K562 (cell line): ENCODE measurements around the gene NCAPD2. TPM values are rescaled to one million over a fixed set of nuclear protein-coding genes. Genes with fewer than 3 reads are reported as not detected.

Experiments
- ATF7 ChIP-seq: fragments of 450-650 bp; IDR thresholded peaks from 2 replicates; pipeline ENCODE4 v1.7.1; 2014; ENCODE audit warnings: mild to moderate bottlenecking, moderate library complexity
- C11orf30 ChIP-seq: fragments of 450-650 bp; IDR thresholded peaks from 2 replicates; pipeline ENCODE4 v1.6.1; 2016; ENCODE audit warnings: low read depth, mild to moderate bottlenecking
- CREB1 ChIP-seq, 2 experiments: sonication (generic) in 1 of 2; formaldehyde crosslinking in 1 of 2; IDR thresholded peaks; 2 replicates each; pipeline versions ENCODE4 v1.6.1 to v1.8.0; 2012 to 2022; ENCODE audit warnings: inconsistent platforms in 1 of 2, mild to moderate bottlenecking in 1 of 2, missing genetic modification reagents in 1 of 2, moderate library complexity in 1 of 2
- FOXJ3 ChIP-seq: sonication (generic); formaldehyde crosslinking; IDR thresholded peaks from 2 replicates; pipeline ENCODE4 v1.4.0; 2020; ENCODE audit warnings: mild to moderate bottlenecking, missing genetic modification reagents
- FOXK1 ChIP-seq: sonication (generic); formaldehyde crosslinking; IDR thresholded peaks from 2 replicates; pipeline ENCODE4 v1.8.0; 2022; ENCODE audit warnings: missing genetic modification reagents, mild to moderate bottlenecking, borderline replicate concordance
- HDAC6 ChIP-seq: IDR thresholded peaks from 2 replicates; pipeline ENCODE4 v1.6.1; 2012; ENCODE audit warnings: low read depth, mild to moderate bottlenecking, control low read depth, inconsistent platforms, low read length, moderate library complexity
- MECOM ChIP-seq: fragments of 250-450 bp; sonication (Bioruptor Pico); IDR thresholded peaks from 2 replicates; pipeline ENCODE4 v1.8.0; 2022; ENCODE audit warnings: inconsistent platforms
- MEIS2 ChIP-seq: fragments of 450-650 bp; IDR thresholded peaks from 2 replicates; pipeline ENCODE4 v1.6.1; 2014; ENCODE audit warnings: mild to moderate bottlenecking; ENCODE audit not compliant: partially characterized antibody
- NCOA1 ChIP-seq: fragments of 450-650 bp; IDR thresholded peaks from 2 replicates; pipeline ENCODE4 v1.6.1; 2016; ENCODE audit warnings: low read depth
- NR1H2 ChIP-seq: sonication (generic); formaldehyde crosslinking; IDR thresholded peaks from 2 replicates; pipeline ENCODE4 v1.4.0; 2020; ENCODE audit warnings: mild to moderate bottlenecking, missing genetic modification reagents
- PHF21A ChIP-seq: fragments of 450-650 bp; IDR thresholded peaks from 2 replicates; pipeline ENCODE4 v1.6.1; 2017; ENCODE audit warnings: low read depth, borderline replicate concordance
- POLR3G ChIP-seq: IDR thresholded peaks from 2 replicates; pipeline ENCODE4 v1.6.1; 2011; ENCODE audit not compliant: insufficient read length, insufficient replicate concordance; ENCODE audit errors: extremely low read depth
- RBM15 ChIP-seq: fragments of 200-400 bp; formaldehyde crosslinking; IDR thresholded peaks from 2 replicates; pipeline ENCODE4 v1.6.1; 2018; ENCODE audit warnings: mild to moderate bottlenecking, low read length, moderate library complexity; ENCODE audit not compliant: insufficient read depth
- SP2 ChIP-seq: IDR thresholded peaks from 2 replicates; pipeline ENCODE4 v1.6.1; 2011; ENCODE audit warnings: mild to moderate bottlenecking, low read depth, low read length, moderate library complexity; ENCODE audit not compliant: poor library complexity, severe bottlenecking; ENCODE audit errors: extremely low read depth
- STAG1 ChIP-seq: sonication (generic); formaldehyde crosslinking; IDR thresholded peaks from 2 replicates; pipeline ENCODE4 v1.5.0; 2020; ENCODE audit warnings: missing genetic modification reagents, borderline replicate concordance
- TCF7 ChIP-seq: sonication (generic); IDR thresholded peaks from 2 replicates; pipeline ENCODE4 v1.6.1; 2016; ENCODE audit warnings: antibody characterized with exemption, borderline replicate concordance
- TEAD2 ChIP-seq: fragments of 450-650 bp; IDR thresholded peaks from 2 replicates; pipeline ENCODE4 v1.6.1; 2016; ENCODE audit warnings: missing genetic modification characterization, control low read depth, missing compliant biosample characterization
- ZNF696 ChIP-seq: fragments of 250-450 bp; sonication (Bioruptor Pico); conservative IDR thresholded peaks from 2 replicates; pipeline ENCODE4 v1.4.0; 2020; ENCODE audit warnings: mild to moderate bottlenecking, moderate library complexity
- ZNF830 ChIP-seq: fragments of 250-450 bp; sonication (Bioruptor Pico); IDR thresholded peaks from 2 replicates; pipeline ENCODE4 v1.5.0; 2021; ENCODE audit warnings: mild to moderate bottlenecking
- polyA plus RNA-seq, 8 experiments: library from polyadenylated mRNA; depleted of rRNA in 4 of 8; stranded (reverse) in 5 of 8; unstranded in 3 of 8; fragments of >200 nt; fragmentation: Nextera tagmentation in 2 of 8; fragmentation: Illumina TruSeq in 1 of 8; extraction: Ambion mirVana in 2 of 8; extraction: Trizol in 1 of 8; gene quantifications; 2 replicates each; pipeline versions ENCODE4 v1.2.1 to v1.2.3, GENCODE V29; 2011 to 2014; ENCODE audit warnings: inconsistent platforms in 1 of 8, missing spikeins in 1 of 8
- total RNA-seq, 7 experiments: library from RNA; depleted of rRNA in 6 of 7; stranded (reverse); fragments of >200 nt in 6 of 7; fragmentation: Illumina TruSeq in 2 of 7; extraction: Trizol in 2 of 7; gene quantifications; 2 replicates each; pipeline versions ENCODE4 v1.2.1 to v1.2.3, GENCODE V29; 2011 to 2021; ENCODE audit warnings: low replicate concordance in 1 of 7
- TF ChIP-seq, protein P1 (sequence below): sonication (generic); formaldehyde crosslinking; IDR thresholded peaks from 2 replicates; pipeline ENCODE4 v1.9.0; 2022; ENCODE audit warnings: mild to moderate bottlenecking, missing genetic modification reagents
- TF ChIP-seq, protein P2 (sequence below): fragments of 450-650 bp; IDR thresholded peaks from 2 replicates; pipeline ENCODE4 v1.6.1; 2016; ENCODE audit warnings: missing biosample characterization, missing genetic modification characterization
- TF ChIP-seq, protein P3 (sequence below): sonication (generic); formaldehyde crosslinking; IDR thresholded peaks from 2 replicates; pipeline ENCODE4 v1.8.0; 2022; ENCODE audit warnings: mild to moderate bottlenecking, low read depth, missing genetic modification reagents

Gene NCAPD2
- total and polyA plus RNA-seq, 9 of the 15 experiments (the other 6 are each of a cell fraction or from before 2014, with no cell fraction given) = 16.9 to 93.7 (median 68.3) TPM

- TF ChIP-seq CREB1 (IDR thresholded peaks at IDR 0.05) = peak; percentile 74; the same call in 1 of the 2 replicates
- peak; percentile 74 for TF ChIP-seq CREB1 (CRISPR knock-in tag; IDR thresholded peaks at IDR 0.05)
- peak; percentile 76 for TF ChIP-seq MEIS2
- peak; percentile 76 for TF ChIP-seq ATF7
- TF ChIP-seq FOXK1 (CRISPR knock-in tag) = 0 out of 2 replicates have a peak, but pooled peaks have one; percentile 24
- no peak for TF ChIP-seq PHF21A
- TF ChIP-seq, protein P1, sequence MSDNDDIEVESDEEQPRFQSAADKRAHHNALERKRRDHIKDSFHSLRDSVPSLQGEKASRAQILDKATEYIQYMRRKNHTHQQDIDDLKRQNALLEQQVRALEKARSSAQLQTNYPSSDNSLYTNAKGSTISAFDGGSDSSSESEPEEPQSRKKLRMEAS (CRISPR knock-in tag) = peak; percentile 68
- no peak for TF ChIP-seq SP2
- peak; percentile 19; the same call in 1 of the 2 replicates for TF ChIP-seq NCOA1
- TF ChIP-seq, protein P2, sequence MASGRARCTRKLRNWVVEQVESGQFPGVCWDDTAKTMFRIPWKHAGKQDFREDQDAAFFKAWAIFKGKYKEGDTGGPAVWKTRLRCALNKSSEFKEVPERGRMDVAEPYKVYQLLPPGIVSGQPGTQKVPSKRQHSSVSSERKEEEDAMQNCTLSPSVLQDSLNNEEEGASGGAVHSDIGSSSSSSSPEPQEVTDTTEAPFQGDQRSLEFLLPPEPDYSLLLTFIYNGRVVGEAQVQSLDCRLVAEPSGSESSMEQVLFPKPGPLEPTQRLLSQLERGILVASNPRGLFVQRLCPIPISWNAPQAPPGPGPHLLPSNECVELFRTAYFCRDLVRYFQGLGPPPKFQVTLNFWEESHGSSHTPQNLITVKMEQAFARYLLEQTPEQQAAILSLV (tag) = no peak
- no peak for TF ChIP-seq HDAC6
- no peak for TF ChIP-seq ZNF696
- TF ChIP-seq FOXJ3 (CRISPR knock-in tag) = no peak
- TF ChIP-seq MECOM (CRISPR knock-in tag) = no peak
- TF ChIP-seq POLR3G = no peak
- TF ChIP-seq TCF7 = no peak
- TF ChIP-seq C11orf30 = peak; percentile 96
- TF ChIP-seq ZNF830 = no peak
- TF ChIP-seq TEAD2 (tag) = no peak
- TF ChIP-seq NR1H2 (CRISPR knock-in tag) = no peak
- TF ChIP-seq, protein P3, sequence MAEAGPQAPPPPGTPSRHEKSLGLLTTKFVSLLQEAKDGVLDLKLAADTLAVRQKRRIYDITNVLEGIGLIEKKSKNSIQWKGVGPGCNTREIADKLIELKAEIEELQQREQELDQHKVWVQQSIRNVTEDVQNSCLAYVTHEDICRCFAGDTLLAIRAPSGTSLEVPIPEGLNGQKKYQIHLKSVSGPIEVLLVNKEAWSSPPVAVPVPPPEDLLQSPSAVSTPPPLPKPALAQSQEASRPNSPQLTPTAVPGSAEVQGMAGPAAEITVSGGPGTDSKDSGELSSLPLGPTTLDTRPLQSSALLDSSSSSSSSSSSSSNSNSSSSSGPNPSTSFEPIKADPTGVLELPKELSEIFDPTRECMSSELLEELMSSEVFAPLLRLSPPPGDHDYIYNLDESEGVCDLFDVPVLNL (CRISPR knock-in tag) = no peak
- TF ChIP-seq RBM15 = no peak
- no peak for TF ChIP-seq STAG1 (CRISPR knock-in tag)
These were observed 38.4 kb downstream of the NCAPD2 start (continued) for GRCh38 chr12:6532051-6532926.
